NCI-H748 (cell line): ENCODE measurements around the gene CUL2.
"Not testable (repeated sequence)": the region's sequence is repeated elsewhere in the genome, so short reads cannot be mapped to it uniquely, and the experiment has no call there.

Experiments used
- DNase-seq: peaks from one replicate; lab custom pipeline; 2025; ENCODE audit not compliant: unreplicated experiment; lab: John Stamatoyannopoulos, UW

CUL2 gene

GRCh38 chr10:35080261-35080660 is 9.9 kb downstream of the CUL2 start:
- not testable (repeated sequence) for DNase-seq

GRCh38 chr10:35079763-35080162 is 10.4 kb downstream of the CUL2 start:
- no peak for DNase-seq

GRCh38 chr10:35079265-35079664 is 10.9 kb downstream of the CUL2 start:
- DNase-seq = no peak

- no peak for DNase-seq
Observed at GRCh38 chr10:35075228-35075627, 14.9 kb downstream of the CUL2 start.

- DNase-seq = no peak
Observed at GRCh38 chr10:35074266-35074665, 15.9 kb downstream of the CUL2 start.

- DNase-seq = no peak
Observed at GRCh38 chr10:35070521-35070920, 19.6 kb downstream of the CUL2 start.

GRCh38 chr10:35063837-35064454 is 26.2 kb downstream of the CUL2 start:
- no peak for DNase-seq

GRCh38 chr10:35059481-35059880 is 30.7 kb downstream of the CUL2 start:
- no peak for DNase-seq

- no peak for DNase-seq
Observed at GRCh38 chr10:35058686-35059085, 31.5 kb downstream of the CUL2 start.

GRCh38 chr10:35058134-35058533 is 32.0 kb downstream of the CUL2 start:
- DNase-seq = no peak

- no peak for DNase-seq
Observed at GRCh38 chr10:35056686-35057085, 33.5 kb downstream of the CUL2 start.

GRCh38 chr10:35056133-35056532 is 34.0 kb downstream of the CUL2 start:
- no peak for DNase-seq

- no peak for DNase-seq
Observed at GRCh38 chr10:35050568-35050967, 39.6 kb downstream of the CUL2 start.

GRCh38 chr10:35046074-35046473 is 44.1 kb downstream of the CUL2 start:
- DNase-seq = no peak

GRCh38 chr10:35045275-35045674 is 44.9 kb downstream of the CUL2 start:
- not testable (repeated sequence) for DNase-seq

GRCh38 chr10:35043796-35044344 is 46.3 kb downstream of the CUL2 start:
- DNase-seq = no peak

- peak; percentile 31 for DNase-seq
Observed at GRCh38 chr10:35042783-35043182, 47.4 kb downstream of the CUL2 start.

- DNase-seq = no peak
Observed at GRCh38 chr10:35041502-35041879, 48.6 kb downstream of the CUL2 start.

- no peak for DNase-seq
Observed at GRCh38 chr10:35040760-35041501, 49.2 kb downstream of the CUL2 start.

GRCh38 chr10:35037104-35037503 is 53.0 kb downstream of the CUL2 start:
- no peak for DNase-seq

GRCh38 chr10:35035606-35036005 is 54.5 kb downstream of the CUL2 start:
- DNase-seq = no peak

- no peak for DNase-seq
Observed at GRCh38 chr10:35027567-35027966, 62.6 kb downstream of the CUL2 start.
